ENCODE data around the gene PPP1R13B.

PPP1R13B gene

DNA sequence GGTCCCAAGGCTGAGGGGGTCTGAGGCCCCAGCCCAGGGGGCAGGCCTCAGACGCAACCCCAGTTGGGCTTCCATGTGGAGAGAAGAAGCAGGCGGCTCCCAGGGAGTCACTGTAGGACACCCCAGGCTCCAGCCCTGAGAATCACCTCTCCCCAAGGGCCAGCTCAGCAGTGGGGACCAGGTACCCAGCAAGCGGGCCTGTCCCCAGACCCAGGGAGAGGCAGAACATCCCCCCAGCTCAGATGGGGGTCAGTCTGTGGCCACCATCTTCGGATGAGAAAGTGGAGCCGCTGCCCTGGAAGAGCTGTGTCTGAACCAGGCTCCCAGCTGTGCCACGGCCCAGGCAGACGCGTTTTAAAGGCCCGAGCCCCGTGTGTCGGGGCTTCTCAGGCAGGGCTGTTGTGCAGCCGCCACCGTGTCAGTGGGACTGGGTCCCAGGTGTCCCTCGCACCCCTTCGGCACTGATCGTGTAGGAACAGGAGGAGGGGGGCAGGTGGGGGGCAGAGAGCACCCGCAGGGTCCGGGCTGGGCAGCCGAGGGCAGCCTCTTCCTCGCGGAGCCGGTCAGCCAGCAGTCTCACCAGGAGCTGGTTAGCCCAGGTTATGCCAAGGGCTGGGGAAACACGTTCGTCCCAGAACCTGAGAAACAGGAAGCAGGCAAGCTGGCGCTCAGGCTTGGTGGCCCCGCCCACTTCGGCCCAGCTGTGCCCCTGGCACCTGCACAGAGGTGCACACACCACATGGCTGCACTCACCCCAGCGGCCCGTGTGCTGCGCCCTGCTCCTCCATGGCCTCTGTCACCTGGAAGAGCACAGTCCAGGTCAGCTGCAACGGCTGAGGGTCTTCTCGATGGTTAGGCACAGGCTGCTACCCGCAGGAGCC, 148.8 kb downstream of the PPP1R13B start:
- DNase-seq (ENCODE audit: low read depth in 1 of 2, low spot score in 1 of 2): peak in 1 of 2 experiments; percentile 32
- H3K27ac ChIP-seq (replicated peaks): no peak overlapping the region

DNA sequence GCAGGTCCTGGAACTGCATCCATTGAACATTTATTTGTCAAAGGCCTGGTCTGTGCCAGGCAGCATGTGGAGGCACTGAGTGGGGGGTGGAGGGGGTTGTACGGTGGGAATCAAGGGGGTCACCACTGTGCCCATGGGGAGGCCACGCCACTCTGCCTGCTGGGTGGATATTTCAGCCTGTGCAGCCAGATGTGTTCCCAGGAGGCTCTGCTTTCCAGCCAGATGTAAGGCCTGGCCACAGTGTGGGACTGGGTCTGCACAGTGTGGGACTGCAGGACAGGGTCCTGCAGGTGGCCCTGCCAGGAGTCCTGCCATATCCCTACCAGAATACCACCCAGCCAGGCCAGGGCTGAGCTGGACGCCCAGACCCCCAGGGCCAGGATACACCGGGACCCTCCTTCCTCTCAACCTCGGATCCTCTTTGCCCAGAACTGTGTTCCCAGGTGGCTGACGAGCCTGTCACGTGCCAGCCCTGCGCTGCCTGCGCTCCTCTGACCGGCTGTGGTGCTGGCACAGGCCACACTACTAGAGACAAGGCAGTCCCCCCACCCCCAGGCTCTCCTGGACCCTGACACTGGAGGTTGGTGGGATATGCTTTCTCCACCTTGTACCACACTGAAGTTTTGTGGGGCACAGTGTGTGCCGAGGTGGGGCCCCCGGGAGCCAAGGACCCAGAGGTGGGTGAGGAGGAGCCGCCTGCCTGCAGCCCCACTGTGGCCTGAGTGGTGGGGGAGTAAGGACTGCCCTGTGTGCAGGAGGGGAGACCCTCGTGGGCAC, 149.6 kb downstream of the PPP1R13B start:
- peak; percentile 39; the same call in 1 of the 2 replicates for TF ChIP-seq POLR2AphosphoS5 (IDR thresholded peaks at IDR 0.05; ENCODE audit: low read depth)
- TF ChIP-seq, protein P1, sequence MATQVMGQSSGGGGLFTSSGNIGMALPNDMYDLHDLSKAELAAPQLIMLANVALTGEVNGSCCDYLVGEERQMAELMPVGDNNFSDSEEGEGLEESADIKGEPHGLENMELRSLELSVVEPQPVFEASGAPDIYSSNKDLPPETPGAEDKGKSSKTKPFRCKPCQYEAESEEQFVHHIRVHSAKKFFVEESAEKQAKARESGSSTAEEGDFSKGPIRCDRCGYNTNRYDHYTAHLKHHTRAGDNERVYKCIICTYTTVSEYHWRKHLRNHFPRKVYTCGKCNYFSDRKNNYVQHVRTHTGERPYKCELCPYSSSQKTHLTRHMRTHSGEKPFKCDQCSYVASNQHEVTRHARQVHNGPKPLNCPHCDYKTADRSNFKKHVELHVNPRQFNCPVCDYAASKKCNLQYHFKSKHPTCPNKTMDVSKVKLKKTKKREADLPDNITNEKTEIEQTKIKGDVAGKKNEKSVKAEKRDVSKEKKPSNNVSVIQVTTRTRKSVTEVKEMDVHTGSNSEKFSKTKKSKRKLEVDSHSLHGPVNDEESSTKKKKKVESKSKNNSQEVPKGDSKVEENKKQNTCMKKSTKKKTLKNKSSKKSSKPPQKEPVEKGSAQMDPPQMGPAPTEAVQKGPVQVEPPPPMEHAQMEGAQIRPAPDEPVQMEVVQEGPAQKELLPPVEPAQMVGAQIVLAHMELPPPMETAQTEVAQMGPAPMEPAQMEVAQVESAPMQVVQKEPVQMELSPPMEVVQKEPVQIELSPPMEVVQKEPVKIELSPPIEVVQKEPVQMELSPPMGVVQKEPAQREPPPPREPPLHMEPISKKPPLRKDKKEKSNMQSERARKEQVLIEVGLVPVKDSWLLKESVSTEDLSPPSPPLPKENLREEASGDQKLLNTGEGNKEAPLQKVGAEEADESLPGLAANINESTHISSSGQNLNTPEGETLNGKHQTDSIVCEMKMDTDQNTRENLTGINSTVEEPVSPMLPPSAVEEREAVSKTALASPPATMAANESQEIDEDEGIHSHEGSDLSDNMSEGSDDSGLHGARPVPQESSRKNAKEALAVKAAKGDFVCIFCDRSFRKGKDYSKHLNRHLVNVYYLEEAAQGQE (IDR thresholded peaks at IDR 0.05; ENCODE audit: insufficient replicate concordance, low read depth): no peak
- DNase-seq (ENCODE audit: low read depth in 1 of 2, low spot score in 1 of 2): no peak
- Histone ChIP-seq H3K27ac (replicated peaks) (no peak overlapping the region), H3K27me3 (ENCODE audit: insufficient read depth, poor library complexity, severe bottlenecking) (no peaks in the 10 kb centered on the region), H3K4me3 (replicated peaks; ENCODE audit: insufficient read depth, low read length) (no peak overlapping the region)

More for the DNA sequence above, 148.8 kb downstream of the PPP1R13B start:
- TF ChIP-seq, protein P1 (IDR thresholded peaks at IDR 0.05; ENCODE audit: insufficient replicate concordance, low read depth): no peak
- TF ChIP-seq POLR2AphosphoS5 (IDR thresholded peaks at IDR 0.05; ENCODE audit: low read depth): peak; percentile 49; the same call in 1 of the 2 replicates
- H3K27me3 ChIP-seq (ENCODE audit: insufficient read depth, poor library complexity, severe bottlenecking): no peaks in the 10 kb centered on the region
- H3K4me3 ChIP-seq (replicated peaks; ENCODE audit: insufficient read depth, low read length): no peak overlapping the region

DNA sequence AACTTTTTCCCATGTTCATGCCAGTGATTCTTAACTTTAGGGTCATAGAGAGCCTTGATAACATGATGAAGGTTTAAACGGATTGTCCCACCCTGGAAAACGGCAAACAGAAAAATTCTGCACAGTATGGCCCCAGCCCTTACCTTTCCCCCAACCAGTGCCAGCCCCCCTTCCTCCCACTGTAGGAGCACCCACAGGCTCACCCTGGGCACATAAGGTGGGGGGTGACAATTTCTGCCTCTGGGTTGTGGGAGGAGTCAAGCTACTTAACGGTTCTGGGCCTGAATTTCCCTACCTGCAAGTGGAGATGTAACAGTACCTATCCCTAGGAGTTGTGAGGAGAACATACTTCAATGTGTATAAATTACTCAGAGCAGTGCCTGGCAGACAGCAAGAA, 150.2 kb downstream of the PPP1R13B start:
- TF ChIP-seq, protein P1 (IDR thresholded peaks at IDR 0.05; ENCODE audit: insufficient replicate concordance, low read depth): no peak
- TF ChIP-seq, protein P2, sequence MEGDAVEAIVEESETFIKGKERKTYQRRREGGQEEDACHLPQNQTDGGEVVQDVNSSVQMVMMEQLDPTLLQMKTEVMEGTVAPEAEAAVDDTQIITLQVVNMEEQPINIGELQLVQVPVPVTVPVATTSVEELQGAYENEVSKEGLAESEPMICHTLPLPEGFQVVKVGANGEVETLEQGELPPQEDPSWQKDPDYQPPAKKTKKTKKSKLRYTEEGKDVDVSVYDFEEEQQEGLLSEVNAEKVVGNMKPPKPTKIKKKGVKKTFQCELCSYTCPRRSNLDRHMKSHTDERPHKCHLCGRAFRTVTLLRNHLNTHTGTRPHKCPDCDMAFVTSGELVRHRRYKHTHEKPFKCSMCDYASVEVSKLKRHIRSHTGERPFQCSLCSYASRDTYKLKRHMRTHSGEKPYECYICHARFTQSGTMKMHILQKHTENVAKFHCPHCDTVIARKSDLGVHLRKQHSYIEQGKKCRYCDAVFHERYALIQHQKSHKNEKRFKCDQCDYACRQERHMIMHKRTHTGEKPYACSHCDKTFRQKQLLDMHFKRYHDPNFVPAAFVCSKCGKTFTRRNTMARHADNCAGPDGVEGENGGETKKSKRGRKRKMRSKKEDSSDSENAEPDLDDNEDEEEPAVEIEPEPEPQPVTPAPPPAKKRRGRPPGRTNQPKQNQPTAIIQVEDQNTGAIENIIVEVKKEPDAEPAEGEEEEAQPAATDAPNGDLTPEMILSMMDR (IDR thresholded peaks at IDR 0.05; ENCODE audit: insufficient read depth, low read length): no peak
- TF ChIP-seq GABPA (IDR thresholded peaks at IDR 0.05; ENCODE audit: low read depth): no peak
- TF ChIP-seq SPI1 (IDR thresholded peaks at IDR 0.05; ENCODE audit: borderline replicate concordance, low read depth): no peak
- TF ChIP-seq POLR2AphosphoS5 (IDR thresholded peaks at IDR 0.05; ENCODE audit: low read depth): no peak
- Histone ChIP-seq H3K27me3 (ENCODE audit: insufficient read depth, poor library complexity, severe bottlenecking) (no peaks in the 10 kb centered on the region), H3K4me3 (replicated peaks; ENCODE audit: insufficient read depth, low read length) (no peak overlapping the region), H3K27ac (replicated peaks) (no peak overlapping the region)
- no peak for DNase-seq (ENCODE audit: low read depth in 1 of 2, low spot score in 1 of 2)
